Keratinocyte (primary cell): Measurements from ENCODE around the gene ZNF32. TPM values are rescaled to one million over a fixed set of nuclear protein-coding genes. Genes with fewer than 3 reads are reported as not detected.

ENCODE experiments used
- DNase-seq: peaks from one replicate; pipeline ENCODE4 v3.0.0-alpha.2; 2011; ENCODE audit warnings: low read depth, missing footprints, low spot score
- FAIRE-seq: peaks from 2 replicates; lab custom pipeline; 2011; peaks lifted over from hg19 to GRCh38; lab: Jason Lieb, UNC
- H2AFZ ChIP-seq: 2 replicates; pipeline ENCODE4 v1.6.0; 2012; ENCODE audit warnings: low read length, control low read depth, inconsistent platforms; ENCODE audit not compliant: control insufficient read depth
- H3K27ac ChIP-seq: 2 replicates; pipeline ENCODE4 v1.5.1; 2011; ENCODE audit warnings: low read length; ENCODE audit not compliant: control insufficient read depth, insufficient read depth
- H3K27me3 ChIP-seq: 3 replicates; pipeline ENCODE4 v1.6.0; 2011; ENCODE audit warnings: low read length; ENCODE audit not compliant: control insufficient read depth, insufficient read depth; ENCODE audit errors: extremely low read depth
- H3K36me3 ChIP-seq, 2 experiments: 2 replicates in 1 of 2; 3 replicates in 1 of 2; pipeline ENCODE4 v1.5.1; 2011; ENCODE audit warnings: low read length in 2 of 2, mild to moderate bottlenecking in 1 of 2; ENCODE audit not compliant: control insufficient read depth in 2 of 2, insufficient read depth in 2 of 2; ENCODE audit errors: extremely low read depth in 1 of 2
- H3K4me1 ChIP-seq: 3 replicates; pipeline ENCODE4 v1.5.1; 2011; ENCODE audit warnings: low read length; ENCODE audit not compliant: control insufficient read depth, insufficient read depth; ENCODE audit errors: extremely low read depth
- H3K4me2 ChIP-seq: 3 replicates; pipeline ENCODE4 v1.6.0; 2011; ENCODE audit warnings: low read depth, low read length; ENCODE audit not compliant: control insufficient read depth, insufficient read depth; ENCODE audit errors: extremely low read depth
- H3K4me3 ChIP-seq, 3 experiments: fragments of 200-600 bp in 1 of 3; sonication (generic) in 1 of 3; 2 replicates in 2 of 3; 3 replicates in 1 of 3; pipeline ENCODE4 v1.5.1; 2011 to 2016; ENCODE audit warnings: low read length in 3 of 3, mild to moderate bottlenecking in 3 of 3, control low read depth in 2 of 3, inconsistent platforms in 1 of 3, low read depth in 1 of 3, mixed read lengths in 1 of 3, mixed run types in 1 of 3, moderate library complexity in 1 of 3; ENCODE audit not compliant: control insufficient read depth in 2 of 3, insufficient read depth in 2 of 3; ENCODE audit errors: extremely low read depth in 1 of 3
- H3K79me2 ChIP-seq: 2 replicates; pipeline ENCODE4 v1.6.0; 2012; ENCODE audit warnings: low read length; ENCODE audit not compliant: control insufficient read depth, insufficient read depth
- H3K9ac ChIP-seq: 3 replicates; pipeline ENCODE4 v1.6.0; 2011; ENCODE audit warnings: low read length; ENCODE audit not compliant: control insufficient read depth, insufficient read depth; ENCODE audit errors: extremely low read depth
- H3K9me1 ChIP-seq: 3 replicates; pipeline ENCODE4 v1.6.0; 2011; ENCODE audit warnings: low read length; ENCODE audit not compliant: control insufficient read depth, insufficient read depth; ENCODE audit errors: extremely low read depth
- H3K9me3 ChIP-seq: 2 replicates; pipeline ENCODE4 v1.5.1; 2012; ENCODE audit warnings: low read depth, low read length; ENCODE audit not compliant: control insufficient read depth
- H4K20me1 ChIP-seq: 3 replicates; pipeline ENCODE4 v1.6.0; 2011; ENCODE audit warnings: low read length; ENCODE audit not compliant: control insufficient read depth, insufficient read depth; ENCODE audit errors: extremely low read depth
- EZH2 ChIP-seq: IDR thresholded peaks from one replicate; pipeline ENCODE4 v1.6.1; 2012; ENCODE audit warnings: inconsistent platforms, mild to moderate bottlenecking, low read length, moderate library complexity
- dilution Hi-C: fragments of 300-500 bp; cut with MboI; formaldehyde crosslinking; loops from one replicate; pipeline ENCODE4 v1.7.0; 2020; ENCODE audit warnings: low sequenced_read_pairs; ENCODE audit not compliant: extremely low pct_ligation_motif_present
- polyA plus RNA-seq, 5 experiments: library from polyadenylated mRNA; depleted of rRNA in 3 of 5; stranded (reverse) in 3 of 5; stranded (forward) in 1 of 5; unstranded in 1 of 5; fragments of >200 nt; gene quantifications; 1 replicate in 1 of 5; 2 replicates in 3 of 5; 3 replicates in 1 of 5; pipeline versions ENCODE4 v1.2.1 to v1.2.3, GENCODE V29; 2011 to 2012; ENCODE audit warnings: missing spikeins in 2 of 5, low read depth in 1 of 5, low replicate concordance in 1 of 5
- TF ChIP-seq, protein P1 (sequence below), 3 experiments: IDR thresholded peaks in 1 of 3; conservative IDR thresholded peaks in 1 of 3; optimal IDR thresholded peaks in 1 of 3; 2 replicates in 2 of 3; 3 replicates in 1 of 3; pipeline versions ENCODE3 to v1.5.1; 2011; ENCODE audit warnings: low read length in 3 of 3, mild to moderate bottlenecking in 3 of 3, moderate library complexity in 2 of 3, control low read depth in 1 of 3, inconsistent platforms in 1 of 3; ENCODE audit not compliant: insufficient read depth in 2 of 3; ENCODE audit errors: extremely low read depth in 1 of 3

Gene ZNF32
- polyA plus RNA-seq, 1 donor (not counting 4 experiments of a cell fraction or from before 2014, with no cell fraction given): 25.6 TPM

DNA sequence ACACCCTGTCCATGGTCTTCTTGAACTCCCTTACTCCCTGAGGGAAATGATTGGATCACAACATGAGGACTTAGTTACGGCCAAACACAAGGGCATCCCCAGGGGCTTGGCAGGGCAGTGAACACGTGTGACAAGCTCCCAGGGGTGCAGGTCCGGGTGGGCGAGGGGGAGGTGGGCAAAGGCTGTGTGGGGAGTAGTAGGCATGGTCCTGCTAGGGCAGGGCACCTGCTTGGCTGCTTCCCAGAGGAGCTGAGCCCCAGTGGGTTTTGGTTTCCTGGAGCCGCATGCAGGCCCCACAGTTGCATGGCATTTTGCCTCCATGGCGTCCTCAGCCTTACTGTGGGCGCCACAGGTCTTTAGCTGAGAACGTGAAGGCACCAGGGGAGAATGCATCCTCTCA lies 46.6 kb upstream of the ZNF32 start:
- FAIRE-seq: no peak
- no peak overlapping the region for H3K9ac ChIP-seq
- dilution Hi-C loops: no loop called here

DNA sequence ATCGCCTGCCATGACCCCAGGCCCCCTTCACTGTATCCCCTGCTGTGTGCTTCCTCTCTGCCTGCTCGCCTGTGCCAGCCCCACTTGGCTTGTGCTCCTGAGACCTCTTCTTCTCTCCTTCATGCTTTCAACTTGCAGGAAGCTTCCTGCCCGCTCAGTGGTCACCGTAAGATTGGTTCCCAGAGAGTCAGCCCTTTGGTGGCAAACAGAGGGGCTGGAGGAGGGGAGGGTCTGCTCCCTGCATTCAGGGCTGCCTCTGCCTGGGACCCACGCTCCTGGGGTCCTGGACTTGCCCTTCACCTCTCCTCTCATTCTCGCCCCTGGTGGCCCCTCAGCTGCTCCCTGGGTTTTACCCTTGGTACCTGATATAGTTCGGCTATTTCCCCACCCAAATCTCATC lies 45.8 kb upstream of the ZNF32 start:
- H3K4me3 ChIP-seq: no peak overlapping the region
- FAIRE-seq (no peak), DNase-seq (no peak)
- H3K4me2 ChIP-seq: no peak overlapping the region
- H2AFZ ChIP-seq: no peak overlapping the region
- H3K27ac ChIP-seq: no peak overlapping the region
- TF ChIP-seq, protein P1, sequence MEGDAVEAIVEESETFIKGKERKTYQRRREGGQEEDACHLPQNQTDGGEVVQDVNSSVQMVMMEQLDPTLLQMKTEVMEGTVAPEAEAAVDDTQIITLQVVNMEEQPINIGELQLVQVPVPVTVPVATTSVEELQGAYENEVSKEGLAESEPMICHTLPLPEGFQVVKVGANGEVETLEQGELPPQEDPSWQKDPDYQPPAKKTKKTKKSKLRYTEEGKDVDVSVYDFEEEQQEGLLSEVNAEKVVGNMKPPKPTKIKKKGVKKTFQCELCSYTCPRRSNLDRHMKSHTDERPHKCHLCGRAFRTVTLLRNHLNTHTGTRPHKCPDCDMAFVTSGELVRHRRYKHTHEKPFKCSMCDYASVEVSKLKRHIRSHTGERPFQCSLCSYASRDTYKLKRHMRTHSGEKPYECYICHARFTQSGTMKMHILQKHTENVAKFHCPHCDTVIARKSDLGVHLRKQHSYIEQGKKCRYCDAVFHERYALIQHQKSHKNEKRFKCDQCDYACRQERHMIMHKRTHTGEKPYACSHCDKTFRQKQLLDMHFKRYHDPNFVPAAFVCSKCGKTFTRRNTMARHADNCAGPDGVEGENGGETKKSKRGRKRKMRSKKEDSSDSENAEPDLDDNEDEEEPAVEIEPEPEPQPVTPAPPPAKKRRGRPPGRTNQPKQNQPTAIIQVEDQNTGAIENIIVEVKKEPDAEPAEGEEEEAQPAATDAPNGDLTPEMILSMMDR (optimal IDR thresholded peaks at IDR 0.05 in 1 of 3, IDR thresholded peaks at IDR 0.05 in 1 of 3, conservative IDR thresholded peaks at IDR 0.05 in 1 of 3; ENCODE audit: extremely low read depth in 1 of 3, insufficient read depth in 2 of 3, low read length in 3 of 3): no peak
- TF ChIP-seq EZH2: no peak
- H3K36me3 ChIP-seq: no peaks in the 10 kb centered on the region
- peaks cover 6% of the 10 kb centered on the region for H3K4me1 ChIP-seq
- H3K9me1 ChIP-seq: no peaks in the 10 kb centered on the region
- H3K9me3 ChIP-seq: no peaks in the 10 kb centered on the region
- no peaks in the 10 kb centered on the region for H3K27me3 ChIP-seq
- dilution Hi-C loops: no loop called here
- H4K20me1 ChIP-seq: no peaks in the 10 kb centered on the region
- H3K9ac ChIP-seq: no peak overlapping the region
- no peaks in the 10 kb centered on the region for H3K79me2 ChIP-seq

More for the DNA sequence above, 46.6 kb upstream of the ZNF32 start:
- Histone ChIP-seq H2AFZ (no peak overlapping the region), H3K9me3 (no peaks in the 10 kb centered on the region), H3K4me3 (no peak overlapping the region), H3K4me1 (peaks cover 3% of the 10 kb centered on the region), H3K27ac (no peak overlapping the region), H3K27me3 (no peaks in the 10 kb centered on the region), H4K20me1 (no peaks in the 10 kb centered on the region), H3K79me2 (no peaks in the 10 kb centered on the region), H3K9me1 (no peaks in the 10 kb centered on the region), H3K36me3 (no peaks in the 10 kb centered on the region), H3K4me2 (no peak overlapping the region)
- no peak for TF ChIP-seq EZH2
- TF ChIP-seq, protein P1 (optimal IDR thresholded peaks at IDR 0.05 in 1 of 3, IDR thresholded peaks at IDR 0.05 in 1 of 3, conservative IDR thresholded peaks at IDR 0.05 in 1 of 3; ENCODE audit: extremely low read depth in 1 of 3, insufficient read depth in 2 of 3, low read length in 3 of 3): no peak
- no peak for DNase-seq
